GM18867 (cell line): ENCODE results near the gene DGKK.
"Not testable (repeated sequence)": the region's sequence is repeated elsewhere in the genome, so short reads cannot be mapped to it uniquely, and the experiment has no call there.

ENCODE experiments used
- ATAC-seq: cut with Tn5 transposase; IDR thresholded peaks from one replicate; pipeline ENCODE4 v1.9.1; 2021; ENCODE audit warnings: mild to moderate bottlenecking, moderate library complexity; ENCODE audit not compliant: unreplicated experiment

The DGKK gene

DNA sequence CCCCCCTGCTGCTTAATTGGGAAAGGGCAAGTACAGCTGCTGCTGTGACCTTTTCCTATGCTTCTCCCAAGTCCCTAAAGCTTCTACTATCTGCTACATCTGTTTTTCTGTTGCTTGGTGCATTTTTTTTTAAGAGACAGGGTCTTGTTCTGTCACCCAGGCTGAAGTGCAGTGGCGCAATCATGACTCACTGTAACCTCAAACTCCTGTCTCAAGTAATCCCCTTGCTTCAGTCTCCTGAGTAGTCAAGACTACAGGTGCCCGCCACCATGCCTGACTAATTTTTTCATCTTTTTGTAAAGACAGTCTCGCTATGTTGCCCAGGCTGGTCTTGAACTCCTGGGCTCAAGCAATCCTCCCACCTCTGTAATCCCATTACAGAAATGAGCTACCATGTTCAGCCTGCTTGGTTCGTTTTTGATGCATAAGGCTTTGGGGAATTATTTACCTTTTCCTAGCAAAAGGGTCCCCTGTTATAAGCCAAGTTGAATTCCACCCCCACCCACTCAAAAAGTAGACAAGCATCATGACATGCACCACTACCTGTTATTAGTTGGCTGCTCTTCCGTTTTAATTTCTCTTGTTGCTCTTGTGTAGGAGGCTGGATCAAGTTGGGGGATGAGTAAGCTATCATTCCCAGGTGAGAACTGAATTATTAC lies 39.6 kb downstream of the DGKK start:
- no peak for ATAC-seq

DNA sequence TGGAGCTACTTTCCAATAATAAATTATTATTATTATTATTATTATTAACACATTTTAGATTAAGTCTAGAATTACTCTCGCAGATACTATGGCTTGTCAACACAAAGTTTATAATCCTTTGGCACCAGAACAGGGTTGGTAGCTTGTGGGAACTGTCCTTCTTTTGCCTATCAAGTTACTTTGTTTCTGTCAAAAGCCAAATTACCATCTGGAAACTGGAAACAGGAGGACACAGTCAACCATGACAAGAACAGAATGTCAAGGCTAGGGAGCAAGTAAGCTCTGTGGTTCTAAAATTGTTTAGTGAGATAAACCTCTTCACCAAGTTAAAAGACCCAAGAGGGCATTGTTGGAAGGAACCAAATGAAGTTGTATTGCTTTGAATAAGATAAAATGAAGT lies 42.5 kb downstream of the DGKK start:
- ATAC-seq: no peak

DNA sequence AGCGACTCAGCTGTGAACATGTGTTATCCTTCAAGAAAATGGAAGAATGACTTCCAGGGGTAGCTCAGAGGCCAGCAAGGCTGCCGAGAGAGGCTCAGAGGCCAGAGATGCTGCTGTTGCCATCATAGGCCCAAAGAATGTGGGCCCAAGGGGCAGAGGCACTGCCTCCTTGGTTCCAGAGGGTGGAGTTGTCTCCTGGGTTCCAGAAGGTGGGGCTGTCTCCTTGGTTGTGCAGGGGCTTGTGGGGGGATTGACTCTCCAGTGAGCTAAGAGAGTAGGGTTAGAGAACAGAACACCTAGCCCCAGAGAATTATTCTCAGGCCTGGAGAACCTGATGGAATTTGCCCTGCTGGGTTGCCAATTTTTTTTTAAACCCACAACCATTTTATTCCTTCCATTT lies 62.6 kb downstream of the DGKK start:
- ATAC-seq: no peak

DNA sequence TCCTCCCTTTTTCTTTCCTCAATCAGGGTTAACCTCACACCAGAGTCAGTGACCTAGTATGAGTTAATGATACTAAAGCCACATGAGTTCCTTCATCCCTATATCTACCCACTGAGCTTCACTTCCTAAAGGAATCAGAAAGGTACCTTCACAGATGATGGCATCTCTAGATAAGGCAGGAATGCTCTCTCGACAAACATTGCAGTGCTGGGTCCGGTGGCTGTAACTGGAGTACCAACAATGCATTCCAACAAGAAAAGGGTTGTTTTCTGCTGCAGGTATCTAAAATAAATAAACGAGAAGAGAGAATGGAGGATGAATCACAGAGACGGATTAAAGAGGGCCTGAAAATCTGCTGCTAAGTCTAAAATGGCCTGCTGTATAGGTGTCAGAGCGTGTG lies 66.7 kb downstream of the DGKK start:
- no peak for ATAC-seq

DNA sequence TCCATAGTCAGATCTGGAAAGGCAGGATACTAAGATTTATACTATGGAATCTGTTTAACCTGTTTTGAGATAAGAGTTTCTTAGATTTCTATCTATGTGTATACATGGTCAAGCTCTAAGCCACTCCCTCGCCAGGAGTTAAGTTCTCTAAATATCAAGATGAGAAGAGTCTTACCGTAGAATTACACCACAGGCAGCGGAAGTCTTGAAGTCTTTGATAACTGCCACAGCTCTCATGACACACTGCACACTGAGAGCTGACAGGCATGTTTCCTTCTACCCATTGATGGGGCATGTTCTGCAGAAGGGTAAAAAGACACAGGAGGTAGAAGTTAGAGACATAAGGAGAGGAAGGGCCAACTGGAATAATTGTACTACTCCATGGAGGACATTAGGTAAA lies 67.7 kb downstream of the DGKK start:
- no peak for ATAC-seq

DNA sequence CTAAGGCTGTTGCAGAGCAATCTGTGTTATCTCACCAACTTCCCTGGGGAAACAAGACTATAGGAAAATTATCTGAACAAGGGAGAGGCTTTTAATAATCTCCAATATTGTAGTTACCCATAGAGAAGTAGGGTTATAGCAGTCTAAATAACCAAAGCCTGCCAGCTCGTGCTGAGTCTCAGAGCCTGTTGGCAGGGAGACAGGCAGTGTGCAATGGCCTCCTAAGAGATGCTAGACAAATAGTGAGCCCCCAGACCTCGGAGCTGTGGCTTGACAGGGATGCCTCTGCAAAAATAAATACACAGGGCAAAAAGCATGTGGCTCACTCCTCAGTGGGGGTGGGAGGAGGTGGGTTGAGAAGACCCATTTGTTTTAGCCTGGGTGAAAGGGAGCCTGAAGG lies 76.7 kb downstream of the DGKK start:
- ATAC-seq: no peak

DNA sequence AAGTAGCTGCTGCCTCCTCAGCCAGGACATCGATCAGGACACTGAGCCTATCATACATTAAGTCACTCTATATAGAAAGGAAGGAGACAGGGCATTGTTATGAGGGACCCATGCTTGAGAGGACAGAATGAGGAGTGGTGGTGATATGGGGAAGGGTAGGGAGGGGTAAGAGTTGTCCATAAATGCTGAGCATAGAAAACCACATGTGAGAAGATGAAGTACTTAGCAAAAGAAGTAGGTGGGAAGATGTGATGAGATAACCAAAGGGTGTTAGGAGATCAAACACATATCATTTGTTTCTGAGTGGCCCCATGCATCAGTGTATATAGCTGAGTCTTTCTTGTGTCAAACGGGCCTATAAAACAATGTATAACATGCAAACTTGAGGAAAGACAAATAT lies 84.1 kb downstream of the DGKK start:
- no peak for ATAC-seq

DNA sequence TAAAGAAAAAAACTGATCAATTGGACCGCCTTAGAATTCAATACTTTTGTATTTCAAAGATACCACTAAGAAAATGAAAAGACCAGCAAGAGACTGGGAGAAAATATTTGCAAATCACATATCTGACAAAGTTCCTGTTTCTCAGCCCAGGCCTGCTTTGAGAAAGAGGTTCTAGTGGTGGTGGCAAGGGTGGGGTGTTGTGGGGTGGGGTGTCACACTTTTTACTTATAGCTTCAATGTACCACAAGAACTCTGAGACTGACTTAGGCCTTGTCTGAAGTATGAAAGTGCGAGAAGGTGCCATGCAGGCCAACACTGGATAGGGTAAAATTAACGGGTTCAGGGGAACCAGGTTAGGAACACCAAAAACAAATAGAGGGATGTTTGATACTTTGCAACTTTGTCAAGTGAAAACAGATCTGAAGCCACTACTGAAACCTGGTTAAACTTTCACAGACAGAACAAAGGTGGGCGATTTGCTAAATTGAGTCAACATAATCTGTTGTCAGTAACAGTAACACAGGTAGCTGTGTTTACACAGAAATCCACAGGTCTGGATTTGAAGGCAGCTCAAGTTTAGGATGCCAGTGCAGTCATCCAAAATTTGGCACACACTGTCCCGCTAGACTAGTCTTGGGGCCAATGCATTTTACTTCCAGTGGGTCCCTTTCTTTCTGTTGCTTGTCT lies 88.8 kb downstream of the DGKK start:
- no peak for ATAC-seq

DNA sequence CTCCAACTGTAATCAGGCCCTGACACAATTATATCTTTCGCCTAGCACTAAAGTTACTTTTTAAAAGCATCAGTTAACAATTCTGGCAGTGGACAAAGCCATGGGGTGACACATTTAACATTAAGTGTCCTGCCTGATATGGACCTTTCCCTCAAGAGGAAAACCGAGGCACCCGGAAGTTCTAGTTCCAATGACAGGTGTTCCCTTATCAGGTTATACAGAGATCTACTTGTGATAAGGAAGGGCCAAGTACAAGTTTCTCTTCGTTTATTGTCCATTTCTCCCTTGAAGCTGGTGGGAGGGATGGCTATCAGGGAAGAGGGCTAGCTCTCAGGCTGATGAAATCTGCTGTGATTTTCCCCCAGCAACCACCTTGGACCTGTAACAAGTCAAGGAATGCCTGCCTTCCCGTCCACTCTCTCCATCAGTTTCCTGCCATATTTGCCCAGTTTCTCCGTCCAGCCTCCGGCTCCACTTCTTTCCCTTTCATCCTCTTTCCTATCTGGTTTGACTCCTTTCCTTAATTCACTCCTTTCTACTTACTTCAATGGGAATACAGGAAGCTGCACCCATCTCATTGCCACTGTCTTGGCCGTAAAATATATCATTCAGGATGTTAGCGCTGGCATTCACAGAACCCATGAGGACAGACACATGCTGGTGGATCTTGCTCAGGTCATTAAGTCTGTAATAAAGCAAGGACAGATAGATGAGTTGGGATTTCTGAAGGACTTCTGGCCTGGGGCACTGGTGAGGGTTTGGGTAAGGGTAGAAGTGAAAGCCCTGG lies 95.0 kb downstream of the DGKK start:
- no peak for ATAC-seq

DNA sequence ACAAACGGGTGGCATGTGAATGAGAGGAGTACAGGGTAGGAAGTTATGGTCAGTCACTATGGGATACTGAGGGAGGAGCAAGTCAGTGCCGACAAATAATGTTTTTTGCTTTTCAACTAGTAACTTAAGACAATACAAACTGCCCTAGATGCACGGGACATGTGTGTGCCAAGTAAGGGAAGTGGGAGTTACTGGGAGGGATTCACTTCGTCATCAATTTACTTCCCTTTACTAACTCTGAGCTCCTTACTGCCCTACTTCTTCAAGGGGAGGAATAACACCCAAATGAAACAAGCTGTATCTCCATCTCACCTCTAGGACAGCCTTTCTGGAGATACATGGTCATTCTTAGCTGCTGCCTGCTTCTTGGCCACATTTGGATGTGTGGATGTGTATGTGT lies 97.7 kb downstream of the DGKK start:
- no peak for ATAC-seq

DNA sequence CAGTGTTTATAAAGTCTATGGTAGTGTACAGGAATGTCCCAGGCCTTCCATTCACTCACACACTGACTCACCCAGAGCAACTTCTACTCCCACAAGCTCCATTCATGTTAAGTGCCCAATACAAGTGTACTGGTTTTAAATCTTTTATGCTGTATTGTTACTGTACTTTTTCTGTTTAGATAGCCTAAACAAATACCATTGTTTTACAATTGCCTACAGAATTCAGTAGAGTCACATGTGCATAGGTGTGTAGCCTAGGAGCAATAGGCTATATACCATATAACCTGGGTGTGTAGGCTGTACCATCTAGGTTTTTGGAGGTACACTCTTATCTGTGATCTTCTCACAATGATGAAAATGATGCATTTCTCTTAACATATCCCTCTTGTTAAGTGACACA lies 126.7 kb downstream of the DGKK start:
- ATAC-seq: no peak

DNA sequence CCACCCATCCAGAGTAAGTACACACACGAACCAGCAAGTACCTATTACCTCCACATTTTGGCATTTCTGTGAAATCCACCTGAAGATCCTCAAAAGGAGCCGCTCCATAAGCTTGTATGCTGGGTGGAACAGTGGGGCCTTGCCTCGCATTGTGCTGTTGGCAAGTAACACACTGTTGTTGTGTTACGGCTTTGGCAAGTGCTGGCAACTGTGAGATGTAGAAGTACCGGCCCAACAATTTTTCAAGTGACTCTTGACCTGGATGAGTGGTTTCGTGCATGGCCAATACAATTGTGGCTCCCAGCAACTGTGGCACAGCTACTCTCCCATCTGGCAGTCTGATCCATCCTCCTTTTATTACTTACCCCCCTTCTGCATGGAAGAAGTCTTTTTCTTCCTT lies 137.3 kb downstream of the DGKK start:
- ATAC-seq: no peak

DNA sequence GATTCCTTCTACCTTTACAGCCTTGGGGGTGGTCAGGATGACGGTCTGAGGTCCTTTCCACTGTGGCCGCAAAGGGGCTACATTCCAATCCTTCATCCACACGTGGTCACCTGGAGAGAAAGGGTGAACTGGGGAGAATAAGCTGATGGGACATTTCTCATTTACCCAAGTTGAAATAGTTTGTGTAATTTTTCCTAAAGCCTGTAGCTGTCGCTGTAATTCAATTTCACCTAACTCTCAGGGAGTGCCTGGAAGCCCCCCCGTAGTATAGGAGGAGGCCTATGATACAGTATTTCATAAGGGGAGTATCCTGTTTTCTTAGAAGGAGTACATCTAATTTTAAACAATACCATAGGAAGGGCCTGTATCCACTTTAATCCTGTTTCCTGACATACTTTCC lies 138.0 kb downstream of the DGKK start:
- ATAC-seq: not testable (repeated sequence)

DNA sequence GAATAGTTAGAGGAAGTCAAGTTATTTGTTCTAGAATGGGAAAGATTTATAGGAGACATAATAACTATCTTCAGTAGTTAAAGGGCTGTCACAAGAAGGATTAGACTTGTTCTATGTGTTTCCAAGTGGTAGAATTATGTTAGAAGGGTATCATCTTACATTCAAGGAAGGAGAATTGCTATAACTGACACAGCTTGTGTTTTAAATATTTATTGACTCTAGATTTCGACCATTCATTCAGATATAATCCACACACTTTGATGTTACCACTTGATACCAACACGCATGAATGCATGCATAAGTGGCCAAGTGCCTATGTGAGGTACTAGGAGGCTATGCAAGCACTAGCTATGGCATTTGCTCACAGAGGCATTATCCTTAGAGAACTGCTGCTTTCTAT lies 143.4 kb downstream of the DGKK start:
- ATAC-seq: no peak
